GM19099 (cell line): ENCODE results near the gene CSNK2A3.

Experiments
- POLR2A ChIP-seq: IDR thresholded peaks from 3 replicates; pipeline ENCODE4 v1.6.1; 2011; ENCODE audit warnings: low read depth; ENCODE audit not compliant: insufficient read length; ENCODE audit errors: extremely low read depth

The CSNK2A3 gene

GRCh38 chr11:11387207-11387606, 34.2 kb upstream of the CSNK2A3 start:
- no peak for TF ChIP-seq POLR2A

- TF ChIP-seq POLR2A, result no peak
These were observed 31.8 kb upstream of the CSNK2A3 start for GRCh38 chr11:11384829-11385228.

DNA sequence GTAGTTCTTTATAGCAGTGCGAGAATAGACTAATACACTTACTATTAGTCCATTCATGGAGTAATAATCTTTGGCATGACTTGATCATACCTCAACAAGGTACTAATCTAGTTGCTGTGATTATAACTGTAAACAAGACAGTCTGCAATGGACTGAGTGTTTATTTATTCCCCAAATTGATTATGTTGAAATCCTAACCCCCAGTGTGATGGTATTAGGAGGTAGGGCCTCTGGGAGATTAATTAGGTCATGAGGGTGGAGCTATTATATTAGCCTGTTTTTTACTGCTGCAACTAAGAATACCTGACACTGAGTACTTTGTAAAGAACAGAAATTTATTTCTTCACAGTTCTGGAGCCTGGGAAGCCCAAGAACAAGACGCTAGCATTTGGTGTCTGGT, 30.9 kb upstream of the CSNK2A3 start:
- TF ChIP-seq POLR2A, result no peak

GRCh38 chr11:11382858-11383532, 29.9 kb upstream of the CSNK2A3 start:
- no peak for TF ChIP-seq POLR2A

DNA sequence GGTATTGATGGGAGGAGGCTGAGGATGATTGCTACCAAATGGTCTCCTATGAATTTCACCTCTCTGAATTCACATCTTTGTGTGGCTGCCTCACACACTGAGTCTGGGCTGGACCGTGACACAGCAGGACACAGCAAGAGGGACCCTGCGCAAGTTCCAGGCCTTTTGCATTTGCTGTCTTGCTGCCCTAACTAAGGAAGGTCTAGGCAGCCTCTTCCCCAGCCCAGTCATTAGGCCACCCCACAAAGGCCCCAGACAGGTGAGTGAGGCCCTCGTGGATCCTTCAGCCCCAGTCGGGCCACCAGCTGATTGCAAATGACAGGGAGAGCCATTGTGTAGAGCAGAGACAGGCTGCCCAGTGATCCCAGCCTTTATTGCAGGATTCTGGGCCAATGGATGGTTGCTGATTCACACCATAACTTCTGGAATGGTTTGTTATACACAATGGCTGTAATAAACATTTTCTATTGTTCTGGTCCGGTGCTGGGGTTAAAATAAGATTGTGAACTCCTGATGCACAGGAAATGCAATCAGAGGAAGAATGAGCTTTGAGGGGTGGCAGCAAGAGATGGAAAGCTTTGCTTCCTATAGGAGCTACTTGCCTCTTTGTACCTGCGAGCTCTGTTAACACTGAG, 28.5 kb upstream of the CSNK2A3 start:
- TF ChIP-seq POLR2A, result no peak

- TF ChIP-seq POLR2A, result no peak
These were observed 27.8 kb upstream of the CSNK2A3 start for GRCh38 chr11:11380883-11381282.

DNA sequence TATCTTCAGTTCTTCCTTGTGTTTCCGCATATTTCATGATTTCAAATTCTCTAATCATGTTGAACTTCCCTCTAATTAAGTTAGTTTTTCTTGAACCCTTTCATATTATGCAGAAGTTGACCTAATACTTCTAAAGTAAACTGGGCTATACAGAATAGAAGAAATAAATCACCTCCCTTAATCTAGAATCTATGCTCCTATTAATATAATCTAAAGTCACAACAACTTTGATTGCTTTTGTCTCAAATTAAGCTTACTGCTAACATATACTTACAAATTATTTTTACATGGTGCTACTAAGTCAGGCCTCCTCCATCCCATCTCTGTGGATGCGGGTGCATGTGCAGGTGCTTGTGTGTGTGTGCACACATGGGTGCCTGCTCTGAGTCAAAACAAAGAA, 27.3 kb upstream of the CSNK2A3 start:
- TF ChIP-seq POLR2A, result no peak

DNA sequence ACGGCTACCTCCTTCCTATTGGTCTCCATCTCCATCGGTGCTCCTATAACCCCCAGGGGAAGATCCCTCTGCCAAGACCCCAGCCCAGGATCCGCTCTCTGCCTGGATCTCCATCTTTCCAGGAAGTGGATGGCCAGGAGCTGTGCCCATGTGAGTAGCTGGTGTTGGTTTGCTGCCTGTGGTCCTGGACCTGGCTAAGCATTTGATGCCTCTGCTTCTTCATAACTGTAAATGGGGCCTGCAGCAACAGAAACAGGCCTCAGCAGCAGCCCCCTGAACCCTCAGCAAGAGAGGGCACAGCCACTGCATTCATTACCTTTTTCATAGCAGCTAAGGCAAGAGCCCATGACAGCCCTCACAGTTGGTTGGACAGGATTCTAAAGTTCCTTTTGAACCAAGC, 26.6 kb upstream of the CSNK2A3 start:
- TF ChIP-seq POLR2A, result no peak

GRCh38 chr11:11378184-11378940, 25.3 kb upstream of the CSNK2A3 start:
- TF ChIP-seq POLR2A, result no peak

DNA sequence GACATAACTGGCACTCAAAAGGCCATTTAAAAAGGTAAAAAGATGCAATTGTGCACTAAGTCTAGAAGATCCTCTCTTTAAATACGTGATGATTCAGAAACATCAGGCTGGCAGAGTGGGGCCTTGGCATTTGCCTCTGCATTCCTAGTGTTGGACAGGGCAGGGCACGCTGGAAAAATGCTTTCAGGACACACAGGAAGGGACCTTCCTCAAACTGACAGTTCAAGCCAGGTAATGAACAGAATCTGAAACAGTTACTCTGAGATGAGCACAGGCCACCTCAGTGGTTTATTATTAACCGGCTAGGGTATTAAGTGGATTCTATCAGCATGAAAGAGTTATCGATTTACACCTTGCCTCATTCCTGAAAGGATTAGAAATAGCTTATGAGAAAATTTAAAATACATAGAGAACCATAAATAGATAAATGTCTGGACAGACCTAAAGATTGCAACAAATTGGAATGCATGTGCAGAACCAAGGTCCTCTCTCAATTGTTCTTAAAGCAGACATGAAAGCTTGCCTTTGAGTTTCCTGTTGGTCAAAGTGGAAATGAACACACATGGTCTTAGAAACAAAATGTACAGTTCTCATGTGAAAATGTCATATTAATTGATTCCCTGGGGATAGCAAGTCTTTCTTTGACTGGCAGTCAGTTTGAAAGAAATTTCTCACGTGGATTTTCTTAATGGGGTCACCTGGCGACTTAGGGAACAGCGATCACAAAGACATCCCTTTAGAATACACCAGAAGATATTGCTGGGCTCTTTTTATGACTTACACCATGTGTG, 21.5 kb upstream of the CSNK2A3 start:
- no peak for TF ChIP-seq POLR2A

DNA sequence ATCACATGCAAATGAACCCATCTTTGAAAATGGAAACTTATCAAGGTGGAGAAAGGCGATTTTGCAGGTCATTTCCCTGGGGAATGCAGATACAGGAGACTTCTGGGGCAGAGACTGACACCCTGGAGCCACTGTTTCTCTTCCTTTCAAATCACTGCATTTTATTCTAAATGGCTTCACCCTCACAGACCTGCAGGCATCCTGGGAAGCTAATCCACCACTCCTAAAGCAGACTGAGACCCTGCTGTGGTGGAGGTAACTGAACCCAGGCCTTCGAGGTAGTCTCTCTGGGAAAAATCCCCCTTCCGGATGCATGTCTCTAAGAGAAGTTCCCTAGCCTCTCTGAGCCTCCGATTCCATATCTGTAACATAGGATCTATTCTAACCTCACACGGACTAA, 20.9 kb upstream of the CSNK2A3 start:
- no peak for TF ChIP-seq POLR2A

GRCh38 chr11:11372461-11372860, 19.4 kb upstream of the CSNK2A3 start:
- no peak for TF ChIP-seq POLR2A

DNA sequence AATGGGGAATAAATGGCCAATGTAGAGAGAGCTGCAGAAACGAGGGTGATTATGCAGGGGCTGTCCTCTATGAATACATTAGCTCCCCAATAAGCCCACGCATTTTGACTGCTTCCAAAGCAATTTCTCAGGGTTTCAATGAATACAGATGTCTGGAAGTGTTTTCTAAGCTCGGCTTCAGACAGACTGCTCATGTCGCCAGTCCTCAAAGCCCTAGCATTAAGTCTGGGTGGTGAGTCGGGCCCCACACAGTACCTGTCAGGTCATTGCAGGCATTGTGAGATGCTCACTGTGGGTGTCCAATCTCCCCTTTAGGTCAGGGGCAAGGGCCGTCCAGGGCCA, 17.9 kb upstream of the CSNK2A3 start:
- no peak for TF ChIP-seq POLR2A

DNA sequence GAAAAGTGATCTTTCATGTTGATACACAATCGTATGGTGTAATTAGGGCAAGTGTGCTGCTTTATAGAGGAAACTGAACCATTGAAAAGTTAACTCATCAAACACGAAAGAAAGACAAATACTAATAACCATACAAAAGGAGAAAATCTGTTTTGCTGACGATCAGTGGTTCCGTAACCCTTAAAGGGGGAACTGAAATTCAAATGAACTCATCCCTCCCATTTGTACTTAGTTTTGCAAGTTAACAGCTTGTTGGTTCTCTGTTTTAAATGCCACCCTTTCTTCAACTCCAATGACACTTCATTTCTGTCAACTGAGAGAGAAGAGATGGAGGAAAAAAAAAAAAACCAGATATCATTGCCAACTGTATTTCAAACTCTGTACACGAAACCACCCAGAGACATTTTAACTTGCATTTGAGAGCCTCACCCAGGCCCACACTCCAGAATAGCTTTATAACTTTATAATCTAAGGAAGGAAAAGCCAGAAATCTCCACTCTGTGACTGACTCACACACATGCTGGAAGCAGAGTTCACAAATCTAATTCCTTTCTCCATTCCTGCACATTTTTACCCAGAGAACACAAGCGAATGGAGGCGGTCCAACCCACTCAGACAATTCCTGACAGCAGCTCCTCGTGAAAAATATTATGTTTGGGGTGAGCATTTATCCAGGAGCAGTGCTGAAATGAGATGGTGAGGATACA, 17.4 kb upstream of the CSNK2A3 start:
- no peak for TF ChIP-seq POLR2A

- TF ChIP-seq POLR2A, result no peak
These were observed 13.7 kb upstream of the CSNK2A3 start for GRCh38 chr11:11366793-11367192.

GRCh38 chr11:11363674-11364073, 10.6 kb upstream of the CSNK2A3 start:
- no peak for TF ChIP-seq POLR2A

GRCh38 chr11:11359611-11360010, 6.6 kb upstream of the CSNK2A3 start:
- TF ChIP-seq POLR2A, result no peak
